HUES6 (cell line): ENCODE results near the gene GAS2L2.
A peak's percentile ranks its signal among the peaks of the same experiment; 100 is the strongest.
"Not testable (repeated sequence)": the region's sequence is repeated elsewhere in the genome, so short reads cannot be mapped to it uniquely, and the experiment has no call there.

Experiments used
- H3K27ac ChIP-seq: 2 replicates; pipeline ENCODE4 v1.7.0; 2013; ENCODE audit warnings: low read depth, mild to moderate bottlenecking, low read length, inconsistent platforms
- H3K27me3 ChIP-seq: 2 replicates; pipeline ENCODE4 v1.6.1; 2013; ENCODE audit warnings: low read length; ENCODE audit not compliant: control insufficient read depth, insufficient read depth
- H3K36me3 ChIP-seq: 2 replicates; pipeline ENCODE4 v1.6.1; 2013; ENCODE audit warnings: low read length; ENCODE audit not compliant: control insufficient read depth, insufficient read depth
- H3K4me1 ChIP-seq: 2 replicates; pipeline ENCODE4 v1.6.1; 2013; ENCODE audit warnings: low read length; ENCODE audit not compliant: control insufficient read depth, insufficient read depth
- H3K4me3 ChIP-seq: 2 replicates; pipeline ENCODE4 v1.5.1; 2013; ENCODE audit warnings: low read depth, low read length
- H3K9ac ChIP-seq: one replicate; pipeline ENCODE4 v1.6.1; 2013; ENCODE audit warnings: mild to moderate bottlenecking, low read length
- H3K9me3 ChIP-seq: 2 replicates; pipeline ENCODE4 v1.6.1; 2013; ENCODE audit warnings: low read depth, low read length; ENCODE audit not compliant: control insufficient read depth, insufficient read depth

The GAS2L2 gene

DNA sequence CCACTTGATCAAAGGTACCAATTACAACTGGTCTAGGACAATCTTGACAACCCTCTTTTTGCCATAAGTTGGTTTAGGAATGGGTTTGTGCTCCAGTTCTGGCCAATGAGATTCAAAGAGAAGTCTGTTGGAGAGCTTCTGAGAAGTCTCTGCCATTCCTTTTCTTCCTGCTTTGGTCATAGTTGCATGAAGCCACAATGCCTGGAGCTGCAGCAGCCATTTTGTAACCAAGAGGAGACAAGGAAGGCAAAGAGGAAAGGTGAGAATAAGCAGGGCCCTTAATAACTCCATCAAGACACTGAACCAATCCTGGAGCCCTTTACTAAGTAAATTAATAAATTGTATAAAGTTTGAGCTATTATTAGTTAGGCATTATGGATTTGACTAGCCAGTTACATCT lies 4.2 kb upstream of the GAS2L2 start:
- H3K4me3 ChIP-seq, result no peak overlapping the region
- no peaks in the 10 kb centered on the region for H3K9me3 ChIP-seq
- peaks cover 7% of the 10 kb centered on the region for H3K4me1 ChIP-seq
- H3K27ac ChIP-seq, result no peak overlapping the region
- no peaks in the 10 kb centered on the region for H3K27me3 ChIP-seq
- no peaks in the 10 kb centered on the region for H3K36me3 ChIP-seq
- H3K9ac ChIP-seq, result no peak overlapping the region

DNA sequence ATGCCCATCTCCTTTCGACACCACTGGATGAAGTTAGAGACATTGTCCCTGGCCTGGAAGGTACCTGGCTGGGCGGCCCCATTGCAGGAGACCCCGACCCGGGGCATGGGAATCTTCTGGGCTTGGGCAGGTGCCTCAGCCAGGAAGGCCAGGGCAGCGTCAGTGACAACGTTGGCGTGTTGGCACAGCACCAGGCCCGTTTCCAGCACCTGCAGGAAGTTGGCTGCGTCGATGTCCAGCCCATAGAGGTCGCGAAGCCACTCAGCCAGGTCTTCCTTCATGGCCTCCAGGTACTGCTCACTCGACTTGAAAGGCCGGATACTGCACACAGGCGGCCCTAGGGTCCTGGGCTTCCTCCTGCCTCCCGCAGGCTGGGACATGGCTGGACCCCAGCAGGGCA lies 568 bp downstream of the GAS2L2 start:
- Histone ChIP-seq H3K9me3 (no peaks in the 10 kb centered on the region), H3K27ac (no peak overlapping the region), H3K4me1 (peaks cover 16% of the 10 kb centered on the region), H3K27me3 (peaks cover 32% of the 10 kb centered on the region), H3K36me3 (no peaks in the 10 kb centered on the region), H3K9ac (no peak overlapping the region), H3K4me3 (no peak overlapping the region)

DNA sequence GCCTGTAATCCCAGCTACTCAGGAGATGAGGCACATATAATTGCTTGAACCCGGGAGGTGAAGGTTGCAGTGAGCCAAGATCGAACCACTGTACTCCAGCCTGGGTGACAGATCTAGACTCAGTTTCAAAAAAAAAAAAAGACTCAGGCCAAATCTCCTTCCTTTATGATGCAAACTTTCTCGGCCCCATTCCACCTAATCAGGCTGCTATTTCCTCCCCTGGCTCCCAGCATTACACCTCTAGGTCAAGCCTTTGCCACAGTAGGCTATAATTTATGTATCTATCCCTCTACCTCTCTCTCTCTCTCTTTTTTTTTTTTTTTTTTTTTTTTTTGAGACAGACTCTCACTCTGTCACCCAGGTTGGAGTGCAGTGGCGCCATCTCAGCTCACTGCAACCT lies 1.5 kb downstream of the GAS2L2 start:
- Histone ChIP-seq H3K27me3 (peaks cover 32% of the 10 kb centered on the region), H3K4me1 (peaks cover 16% of the 10 kb centered on the region)
- not testable (repeated sequence) for H3K36me3 ChIP-seq, H3K9me3 ChIP-seq, H3K9ac ChIP-seq, H3K27ac ChIP-seq, H3K4me3 ChIP-seq

DNA sequence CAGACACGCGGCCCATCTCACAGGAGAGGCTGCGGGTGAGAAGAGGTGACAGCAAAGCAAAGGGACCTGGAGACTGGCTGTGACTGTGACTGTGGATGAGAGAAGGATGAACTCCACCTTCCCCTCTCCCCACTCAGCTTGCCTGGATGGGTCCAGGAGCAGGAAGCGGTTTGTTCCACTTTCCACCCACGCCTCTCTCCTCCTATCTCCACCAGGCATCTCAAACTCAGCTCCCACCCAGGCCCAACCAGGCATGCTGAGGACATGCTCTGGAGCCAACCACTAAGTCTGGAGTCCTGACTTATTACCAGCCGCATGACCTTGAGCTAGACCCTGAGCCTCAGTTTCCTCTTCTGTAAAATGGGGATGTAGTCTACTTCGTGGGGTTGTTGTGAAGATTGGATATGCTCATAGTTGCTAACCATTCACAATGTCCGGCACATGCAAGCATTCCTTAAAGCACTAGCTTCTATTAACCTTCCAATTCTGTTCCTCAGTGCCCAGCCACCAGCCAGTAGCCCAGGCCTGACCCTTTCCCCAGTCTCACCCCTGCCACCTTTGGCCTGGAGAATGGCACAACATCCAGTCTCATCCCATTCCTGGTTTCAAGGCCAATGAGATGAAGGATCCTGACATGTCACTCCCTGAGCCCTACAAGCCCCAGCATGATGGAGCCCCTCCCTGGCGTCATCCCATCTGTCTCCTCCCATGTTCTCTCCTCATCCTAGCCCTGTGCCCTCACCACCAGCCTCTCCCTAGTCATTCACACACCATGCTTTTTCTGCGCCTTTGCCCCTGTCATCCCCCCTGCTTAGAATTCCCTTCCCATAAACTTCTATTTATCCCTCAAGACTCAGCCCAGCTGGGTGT lies 2.3 kb downstream of the GAS2L2 start:
- no peaks in the 10 kb centered on the region for H3K36me3 ChIP-seq
- no peak overlapping the region for H3K9ac ChIP-seq
- H3K27me3 ChIP-seq, result peaks cover 32% of the 10 kb centered on the region
- H3K9me3 ChIP-seq, result no peaks in the 10 kb centered on the region
- peak overlapping the region; percentile 39 for H3K4me3 ChIP-seq
- no peak overlapping the region for H3K27ac ChIP-seq
- H3K4me1 ChIP-seq, result peaks cover 16% of the 10 kb centered on the region

DNA sequence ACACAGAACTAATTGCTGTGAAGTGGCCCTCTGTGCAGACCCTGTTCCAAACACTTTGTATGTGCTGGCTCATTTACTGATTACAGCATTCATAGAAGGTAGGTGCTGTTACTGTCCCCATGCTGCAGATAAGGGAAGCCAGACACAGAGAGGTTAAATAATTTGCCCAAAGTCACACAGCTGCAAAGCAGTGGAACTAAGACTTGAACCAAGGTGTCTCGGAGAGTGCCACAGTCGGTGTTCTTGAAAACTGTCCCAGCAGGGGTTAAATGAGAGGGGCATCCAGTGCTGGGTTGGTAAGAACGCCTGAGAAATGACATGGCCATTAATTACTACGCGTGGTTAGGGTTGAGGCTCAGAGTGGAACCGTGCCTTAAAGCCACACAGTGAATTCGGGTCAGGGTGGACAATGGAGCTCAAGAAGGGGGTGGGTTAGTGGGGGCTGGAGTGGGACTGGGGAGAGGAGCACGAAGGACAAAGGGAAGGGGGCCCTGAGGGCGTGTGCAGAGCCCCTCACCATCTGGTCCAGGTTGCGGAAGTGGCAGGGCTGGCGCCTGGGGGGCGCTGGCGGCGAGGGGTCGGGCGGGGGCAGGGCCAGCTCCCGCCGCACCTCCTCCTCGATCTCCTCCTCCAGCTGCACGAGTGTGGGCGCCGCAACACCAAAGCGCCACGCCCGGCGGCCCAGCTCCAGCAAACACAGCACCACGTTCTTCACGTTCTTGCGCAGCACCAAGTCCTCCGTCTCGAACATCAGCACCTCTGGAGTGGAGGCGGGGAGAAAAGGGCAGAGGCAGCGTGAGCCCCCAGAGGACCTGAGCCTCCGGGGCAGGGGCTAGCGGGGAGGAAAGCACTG lies 3.3 kb downstream of the GAS2L2 start:
- Histone ChIP-seq H3K36me3 (no peaks in the 10 kb centered on the region), H3K4me1 (peaks cover 16% of the 10 kb centered on the region), H3K27me3 (peaks cover 34% of the 10 kb centered on the region), H3K27ac (no peak overlapping the region), H3K9ac (no peak overlapping the region), H3K9me3 (no peaks in the 10 kb centered on the region), H3K4me3 (peak overlapping the region; percentile 39)

DNA sequence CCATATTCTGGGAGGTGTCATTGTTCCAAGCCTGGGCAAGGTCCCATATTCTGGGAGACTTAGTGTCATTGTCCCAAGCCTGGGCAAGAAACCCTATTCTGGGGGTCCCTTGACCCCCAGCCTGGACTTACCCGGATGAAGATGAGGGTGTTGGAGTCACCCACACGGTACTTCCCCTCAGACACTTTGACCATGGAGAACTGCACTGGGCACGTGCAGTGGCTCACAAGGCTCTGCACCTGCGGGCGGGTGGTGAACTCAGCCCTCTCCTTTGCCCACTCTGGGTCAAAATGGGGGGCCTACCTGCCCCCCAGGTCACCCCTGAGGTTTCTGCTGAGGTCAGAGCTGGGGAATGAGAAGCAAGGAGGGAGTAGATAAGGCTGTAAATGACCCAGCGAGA lies 4.1 kb downstream of the GAS2L2 start:
- H3K36me3 ChIP-seq, result no peaks in the 10 kb centered on the region
- H3K27me3 ChIP-seq, result peaks cover 37% of the 10 kb centered on the region
- H3K9me3 ChIP-seq, result no peaks in the 10 kb centered on the region
- H3K4me1 ChIP-seq, result peaks cover 16% of the 10 kb centered on the region
- no peak overlapping the region for H3K4me3 ChIP-seq
- H3K27ac ChIP-seq, result no peak overlapping the region
- no peak overlapping the region for H3K9ac ChIP-seq

DNA sequence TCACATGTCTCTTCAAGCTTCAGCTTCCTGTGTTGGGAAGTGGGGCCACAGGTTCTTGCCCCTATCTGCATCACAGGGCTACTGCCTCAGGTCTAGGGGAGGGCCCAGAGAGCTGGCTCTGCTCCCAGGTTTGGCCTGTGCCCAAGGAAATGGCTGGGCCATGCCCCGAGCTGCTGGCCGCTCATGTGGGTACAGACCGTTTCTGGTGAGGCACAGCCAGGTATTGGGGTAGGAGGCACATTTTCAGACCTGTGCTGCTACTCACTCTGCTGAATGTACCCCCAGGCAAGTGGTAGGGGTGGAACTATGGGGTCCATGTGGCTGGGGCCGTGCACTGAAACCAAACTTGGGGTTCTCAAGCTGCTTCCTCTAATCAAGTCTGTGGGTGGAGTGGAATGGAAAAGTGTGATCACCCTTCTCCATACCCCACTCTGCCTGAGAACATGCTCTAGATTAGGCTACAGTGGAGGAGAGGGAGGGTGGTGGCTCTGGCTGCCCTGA lies 4.6 kb downstream of the GAS2L2 start:
- peaks cover 42% of the 10 kb centered on the region for H3K27me3 ChIP-seq
- no peak overlapping the region for H3K4me3 ChIP-seq
- H3K4me1 ChIP-seq, result peaks cover 16% of the 10 kb centered on the region
- H3K9me3 ChIP-seq, result no peaks in the 10 kb centered on the region
- no peak overlapping the region for H3K27ac ChIP-seq
- H3K36me3 ChIP-seq, result no peaks in the 10 kb centered on the region
- no peak overlapping the region for H3K9ac ChIP-seq

DNA sequence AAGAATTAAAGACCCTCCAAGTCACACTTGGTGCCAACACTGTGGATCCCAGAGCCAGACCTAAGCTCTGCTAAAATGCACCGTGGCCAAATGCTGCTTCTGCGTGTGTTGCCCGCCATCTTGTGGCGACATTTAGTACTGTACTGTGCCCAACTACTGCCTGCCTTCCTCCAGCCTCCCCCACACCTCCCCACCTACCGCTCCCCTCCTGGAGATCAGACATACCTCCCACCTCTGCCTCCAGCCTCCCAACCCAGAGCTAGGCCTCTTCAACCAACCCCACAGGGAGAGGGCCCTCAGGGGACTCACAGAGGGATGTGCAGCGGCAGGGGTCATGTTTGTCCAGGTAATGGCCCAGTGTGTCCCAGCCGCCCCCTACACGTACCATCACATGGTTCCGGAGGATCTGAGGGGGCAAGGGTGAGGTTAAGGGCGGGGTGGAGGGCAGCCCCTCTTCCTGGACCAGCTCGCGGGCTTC lies 5.5 kb downstream of the GAS2L2 start:
- no peak overlapping the region for H3K4me3 ChIP-seq
- H3K27ac ChIP-seq, result no peak overlapping the region
- H3K27me3 ChIP-seq, result peaks cover 50% of the 10 kb centered on the region
- peaks cover 10% of the 10 kb centered on the region for H3K4me1 ChIP-seq
- H3K9me3 ChIP-seq, result no peaks in the 10 kb centered on the region
- no peaks in the 10 kb centered on the region for H3K36me3 ChIP-seq
- H3K9ac ChIP-seq, result no peak overlapping the region

DNA sequence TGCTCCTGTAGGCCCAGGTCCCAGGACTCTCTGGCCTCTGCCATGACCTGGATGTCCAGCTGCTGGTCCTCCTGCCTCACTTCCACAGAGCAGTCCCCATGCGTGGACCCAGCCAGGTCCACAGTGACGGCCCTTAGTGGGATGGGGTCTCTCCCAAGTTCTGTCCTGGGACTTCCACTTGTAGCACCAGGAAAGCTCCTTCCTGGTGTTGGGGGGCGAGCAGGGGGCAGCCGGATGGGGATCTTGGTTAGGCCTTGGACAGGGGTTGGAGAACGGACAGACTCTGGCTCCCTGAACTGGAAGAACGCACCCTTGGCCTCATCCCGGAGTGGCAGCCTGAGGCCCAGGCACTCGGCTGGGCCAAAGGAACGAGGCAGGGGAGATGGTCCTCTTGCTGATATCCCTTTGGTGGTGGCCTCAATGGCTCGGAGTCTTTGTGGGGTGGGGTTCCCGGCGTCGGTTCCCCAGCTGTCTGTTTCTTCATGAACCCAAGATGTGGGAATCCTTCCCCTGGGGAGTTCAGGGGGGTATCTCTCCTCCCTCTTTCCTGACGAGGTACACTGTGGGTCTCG lies 7.2 kb downstream of the GAS2L2 start:
- Histone ChIP-seq H3K4me3 (no peak overlapping the region), H3K27ac (no peak overlapping the region), H3K36me3 (no peaks in the 10 kb centered on the region), H3K9ac (no peak overlapping the region), H3K27me3 (peaks cover 64% of the 10 kb centered on the region), H3K4me1 (peaks cover 12% of the 10 kb centered on the region; the same call in 1 of the 2 replicates), H3K9me3 (no peaks in the 10 kb centered on the region)

DNA sequence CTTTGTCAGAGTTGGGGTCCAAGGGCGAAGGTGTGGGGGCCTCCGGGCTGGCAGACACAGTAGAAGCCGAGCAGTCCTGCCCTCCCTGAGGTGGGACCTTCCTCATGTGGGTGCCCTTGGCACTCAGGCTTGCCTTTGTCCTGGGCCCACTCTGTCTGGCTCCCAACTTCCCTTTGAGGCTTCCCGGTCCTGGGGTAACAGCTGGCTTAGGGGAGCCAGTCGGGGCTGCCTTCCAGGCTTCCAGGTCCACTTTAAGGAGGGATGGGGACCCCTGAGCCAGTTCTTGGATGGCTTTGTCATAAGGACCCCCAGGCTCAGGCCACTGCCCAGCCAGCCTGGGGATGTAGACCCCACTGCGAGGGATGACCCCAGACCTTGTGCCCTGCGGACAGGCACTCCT lies 7.8 kb downstream of the GAS2L2 start:
- no peak overlapping the region for H3K27ac ChIP-seq
- peaks cover 9% of the 10 kb centered on the region; the same call in 1 of the 2 replicates for H3K4me1 ChIP-seq
- H3K9ac ChIP-seq, result no peak overlapping the region
- no peaks in the 10 kb centered on the region for H3K36me3 ChIP-seq
- H3K4me3 ChIP-seq, result no peak overlapping the region
- peaks cover 64% of the 10 kb centered on the region for H3K27me3 ChIP-seq
- H3K9me3 ChIP-seq, result no peaks in the 10 kb centered on the region
